Osteocyte (in vitro differentiated cells): ENCODE data around the gene SMYD3. TPM values are rescaled to one million over a fixed set of nuclear protein-coding genes. Genes with fewer than 3 reads are reported as not detected.

Source experiments
- DNase-seq: peaks from one replicate; pipeline ENCODE4 v3.0.0; 2021; ENCODE audit warnings: mixed read lengths; ENCODE audit not compliant: unreplicated experiment; ENCODE audit errors: extremely low spot score
- H3K27ac Mint-ChIP-seq: one replicate; pipeline ENCODE4 v1.8.0; 2021; ENCODE audit warnings: mild to moderate bottlenecking, mixed read lengths; ENCODE audit not compliant: unreplicated experiment
- H3K27me3 Mint-ChIP-seq: one replicate; pipeline ENCODE4 v1.8.0; 2021; ENCODE audit warnings: mixed read lengths; ENCODE audit not compliant: unreplicated experiment
- H3K36me3 Mint-ChIP-seq: one replicate; pipeline ENCODE4 v1.8.0; 2021; ENCODE audit warnings: mixed read lengths; ENCODE audit not compliant: unreplicated experiment
- H3K4me1 Mint-ChIP-seq: one replicate; pipeline ENCODE4 v1.8.0; 2021; ENCODE audit warnings: mixed read lengths; ENCODE audit not compliant: unreplicated experiment
- H3K4me3 Mint-ChIP-seq: one replicate; pipeline ENCODE4 v1.8.0; 2021; ENCODE audit warnings: mild to moderate bottlenecking, moderate library complexity, mixed read lengths; ENCODE audit not compliant: unreplicated experiment
- H3K9me3 Mint-ChIP-seq: one replicate; pipeline ENCODE4 v1.8.0; 2021; ENCODE audit warnings: mixed read lengths; ENCODE audit not compliant: unreplicated experiment
- CTCF ChIP-seq: fragments of 200-600 bp; sonication (generic); IDR thresholded peaks from 2 replicates; pipeline ENCODE4 v1.5.0; 2021; ENCODE audit warnings: antibody characterized with exemption, mild to moderate bottlenecking, moderate library complexity
- total RNA-seq: library from RNA; stranded (reverse); gene quantifications from 2 replicates; pipeline ENCODE4 v1.2.1, GENCODE V29; 2021

SMYD3 gene
- total RNA-seq, 1 donor from 2014 or later = 22.3 TPM

DNA sequence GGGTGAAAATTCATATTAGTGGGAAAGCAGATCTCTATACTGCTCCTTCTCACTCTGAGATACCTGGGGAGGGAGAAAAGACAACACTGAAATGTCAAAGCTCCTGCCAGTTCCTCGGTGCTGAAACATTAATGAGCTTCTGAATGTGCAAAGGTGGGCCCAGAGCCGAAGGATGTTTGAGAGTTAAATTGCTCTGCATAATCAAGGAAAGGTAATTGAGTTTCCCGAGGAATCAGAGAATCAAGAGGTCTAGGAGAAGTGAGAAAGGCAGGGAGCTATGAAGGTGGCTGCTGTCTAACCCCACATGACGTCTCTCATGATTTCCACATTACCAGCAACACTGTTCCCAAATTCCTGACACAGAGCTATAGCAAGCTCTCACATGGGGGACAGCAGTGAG is 346.7 kb downstream of the SMYD3 start:
- peaks cover 3% of the 10 kb centered on the region for H3K4me1 Mint-ChIP-seq
- no peaks in the 10 kb centered on the region for H3K27me3 Mint-ChIP-seq
- H3K27ac Mint-ChIP-seq = no peak overlapping the region
- no peaks in the 10 kb centered on the region for H3K9me3 Mint-ChIP-seq
- no peak for DNase-seq
- H3K36me3 Mint-ChIP-seq = no peaks in the 10 kb centered on the region
- no peak for TF ChIP-seq CTCF
- H3K4me3 Mint-ChIP-seq = no peak overlapping the region

- no peaks in the 10 kb centered on the region for H3K9me3 Mint-ChIP-seq
- H3K27me3 Mint-ChIP-seq = no peaks in the 10 kb centered on the region
- no peak overlapping the region for H3K4me3 Mint-ChIP-seq
- peaks cover 3% of the 10 kb centered on the region for H3K4me1 Mint-ChIP-seq
- no peaks in the 10 kb centered on the region for H3K36me3 Mint-ChIP-seq
- H3K27ac Mint-ChIP-seq = no peak overlapping the region
- no peak for TF ChIP-seq CTCF
- no peak for DNase-seq
Observed at GRCh38 chr1:246159279-246160227, 347.5 kb downstream of the SMYD3 start.

DNA sequence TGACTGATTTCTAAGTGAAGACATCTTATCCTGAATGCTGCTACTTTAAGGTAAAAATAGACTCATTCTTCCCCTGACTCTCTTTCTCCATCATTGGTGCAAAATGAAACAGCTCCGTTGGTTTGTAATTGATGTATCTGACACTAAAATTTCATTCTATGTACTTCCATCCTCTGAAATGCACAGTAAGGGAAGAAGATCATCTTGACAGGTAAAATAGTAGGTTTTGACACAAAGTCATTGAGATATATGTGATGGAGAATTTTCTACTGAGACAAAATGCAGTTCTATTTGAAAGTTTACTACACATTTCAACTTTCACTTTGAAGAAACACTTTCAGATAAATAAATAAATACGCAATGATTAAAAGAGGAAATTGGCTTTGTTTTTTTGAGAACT is 348.9 kb downstream of the SMYD3 start:
- no peak overlapping the region for H3K27ac Mint-ChIP-seq

GRCh38 chr1:246157516-246157915 is 349.6 kb downstream of the SMYD3 start:
- Mint-ChIP-seq H3K27ac (no peak overlapping the region), H3K27me3 (no peaks in the 10 kb centered on the region), H3K4me1 (peaks cover 3% of the 10 kb centered on the region), H3K9me3 (no peaks in the 10 kb centered on the region), H3K36me3 (no peaks in the 10 kb centered on the region), H3K4me3 (no peak overlapping the region)
- no peak for DNase-seq
- no peak for TF ChIP-seq CTCF

More for the DNA sequence above, 348.9 kb downstream of the SMYD3 start:
- DNase-seq = no peak
- no peaks in the 10 kb centered on the region for H3K27me3 Mint-ChIP-seq
- no peak overlapping the region for H3K4me3 Mint-ChIP-seq
- peaks cover 3% of the 10 kb centered on the region for H3K4me1 Mint-ChIP-seq
- no peaks in the 10 kb centered on the region for H3K36me3 Mint-ChIP-seq
- no peak for TF ChIP-seq CTCF
- no peaks in the 10 kb centered on the region for H3K9me3 Mint-ChIP-seq

- no peak overlapping the region for H3K4me3 Mint-ChIP-seq
- TF ChIP-seq CTCF = no peak
- peaks cover 6% of the 10 kb centered on the region for H3K4me1 Mint-ChIP-seq
- no peaks in the 10 kb centered on the region for H3K36me3 Mint-ChIP-seq
- no peak for DNase-seq
- H3K9me3 Mint-ChIP-seq = no peaks in the 10 kb centered on the region
- H3K27ac Mint-ChIP-seq = no peak overlapping the region
- no peaks in the 10 kb centered on the region for H3K27me3 Mint-ChIP-seq
Observed at GRCh38 chr1:246156847-246157246, 350.2 kb downstream of the SMYD3 start.
